ENCODE results near the gene YJU2. TPM values are rescaled to one million over a fixed set of nuclear protein-coding genes. Genes with fewer than 3 reads are reported as not detected.
"Not testable (repeated sequence)": the region's sequence is repeated elsewhere in the genome, so short reads cannot be mapped to it uniquely, and the experiment has no call there.

The YJU2 gene
- total RNA-seq, 2 experiments from 2014 or later, result 37.6 to 38.5 TPM

DNA sequence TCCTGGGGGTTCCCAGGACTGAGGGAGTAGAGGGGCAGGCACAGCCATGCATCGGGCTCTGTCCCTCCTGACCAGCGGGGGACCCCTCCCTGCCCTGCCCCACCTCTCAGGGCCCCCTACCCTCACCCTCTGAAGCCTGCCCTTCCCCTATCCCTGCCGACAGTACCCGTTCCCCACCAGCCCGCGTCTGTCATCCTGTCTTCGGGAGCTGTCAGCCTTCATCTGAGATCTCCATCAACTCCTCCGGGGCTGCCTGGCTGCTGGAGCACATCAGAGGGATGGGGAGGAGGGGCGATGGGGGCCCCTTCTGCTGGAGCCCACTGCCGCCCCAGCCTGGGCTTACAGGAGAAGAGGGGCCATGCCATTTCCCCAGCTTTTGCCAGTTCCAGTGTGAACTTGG lies 26.0 kb downstream of the YJU2 start:
- Mint-ChIP-seq H3K27ac (no peak overlapping the region), H3K9me3 (no peaks in the 10 kb centered on the region), H3K4me3 (no peak overlapping the region), H3K4me1 (no peaks in the 10 kb centered on the region), H3K27me3 (no peaks in the 10 kb centered on the region), H3K36me3 (peaks cover 13% of the 10 kb centered on the region)
- no peak for DNase-seq

DNA sequence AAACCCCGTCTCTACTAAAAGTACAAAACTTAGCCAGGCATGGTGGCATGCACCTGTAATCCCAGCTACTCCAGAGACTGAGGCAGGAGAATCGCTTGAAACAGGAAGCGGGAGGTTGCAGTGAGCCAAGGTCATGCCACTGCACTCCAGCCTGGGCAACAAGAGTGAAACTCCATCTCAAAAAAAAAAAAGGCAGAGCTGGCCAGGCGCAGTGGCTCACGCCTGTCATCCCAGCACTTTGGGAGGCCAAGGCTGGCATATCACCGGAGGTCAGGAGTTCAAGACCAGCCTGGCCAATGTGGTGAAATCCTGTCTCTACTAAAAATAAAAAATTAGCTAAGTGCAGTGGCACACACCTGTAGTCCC lies 27.4 kb downstream of the YJU2 start:
- not testable (repeated sequence) for H3K36me3 Mint-ChIP-seq, H3K4me3 Mint-ChIP-seq, H3K9me3 Mint-ChIP-seq, DNase-seq, H3K27me3 Mint-ChIP-seq, H3K4me1 Mint-ChIP-seq, H3K27ac Mint-ChIP-seq

DNA sequence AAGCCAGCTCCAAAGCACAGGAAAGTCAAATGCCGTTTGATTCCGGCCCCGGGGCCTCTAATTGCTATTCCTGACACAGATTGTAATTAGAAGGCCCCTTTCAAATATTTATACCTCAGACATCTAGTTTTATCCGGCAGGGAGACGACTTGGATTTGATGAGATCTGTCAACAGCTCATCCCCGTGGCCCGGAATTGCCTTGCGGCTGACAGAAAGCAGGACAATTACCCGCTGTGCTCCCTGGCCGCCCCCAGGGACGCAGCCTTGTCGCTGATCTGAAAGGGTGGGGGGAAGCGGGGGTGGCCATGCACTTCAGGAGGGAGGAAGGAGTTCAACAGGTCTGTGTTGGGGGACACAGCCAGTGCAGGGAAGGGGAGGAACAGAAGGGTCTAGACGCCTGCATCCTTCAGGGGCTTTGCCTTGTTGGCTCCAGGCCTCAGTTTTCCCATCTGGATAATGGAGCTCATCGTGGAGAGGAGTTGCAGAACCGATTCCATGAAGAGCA lies 30.4 kb downstream of the YJU2 start:
- H3K27ac Mint-ChIP-seq, result no peak overlapping the region
- no peaks in the 10 kb centered on the region for H3K9me3 Mint-ChIP-seq
- no peak for DNase-seq
- H3K4me1 Mint-ChIP-seq, result peaks cover 8% of the 10 kb centered on the region
- peaks cover 31% of the 10 kb centered on the region for H3K27me3 Mint-ChIP-seq
- H3K4me3 Mint-ChIP-seq, result no peak overlapping the region
- peaks cover under 1% of the 10 kb centered on the region for H3K36me3 Mint-ChIP-seq

DNA sequence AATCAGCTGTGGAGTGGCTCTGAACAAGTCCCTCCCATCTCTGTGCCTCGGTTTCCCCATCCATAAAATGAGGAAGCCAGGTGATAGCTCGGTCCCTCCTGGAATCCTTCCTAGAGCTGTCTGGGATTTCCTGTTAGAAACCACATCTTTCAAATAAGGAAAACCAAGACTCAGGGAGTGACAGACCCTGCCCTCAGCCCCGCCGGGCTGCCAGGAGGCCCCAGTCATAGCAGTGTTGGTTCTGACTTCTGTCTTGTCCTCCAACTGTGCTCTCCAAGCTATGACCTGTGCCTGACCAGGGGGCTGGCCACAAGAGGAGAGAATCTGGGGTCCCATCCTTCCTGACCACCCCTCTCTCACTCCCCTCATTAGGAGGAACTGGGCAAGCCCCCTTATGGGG lies 31.1 kb downstream of the YJU2 start:
- no peak overlapping the region for H3K27ac Mint-ChIP-seq
- H3K36me3 Mint-ChIP-seq, result no peaks in the 10 kb centered on the region
- no peak for DNase-seq
- H3K27me3 Mint-ChIP-seq, result peaks cover 31% of the 10 kb centered on the region
- H3K4me1 Mint-ChIP-seq, result peaks cover 8% of the 10 kb centered on the region
- no peaks in the 10 kb centered on the region for H3K9me3 Mint-ChIP-seq
- no peak overlapping the region for H3K4me3 Mint-ChIP-seq

DNA sequence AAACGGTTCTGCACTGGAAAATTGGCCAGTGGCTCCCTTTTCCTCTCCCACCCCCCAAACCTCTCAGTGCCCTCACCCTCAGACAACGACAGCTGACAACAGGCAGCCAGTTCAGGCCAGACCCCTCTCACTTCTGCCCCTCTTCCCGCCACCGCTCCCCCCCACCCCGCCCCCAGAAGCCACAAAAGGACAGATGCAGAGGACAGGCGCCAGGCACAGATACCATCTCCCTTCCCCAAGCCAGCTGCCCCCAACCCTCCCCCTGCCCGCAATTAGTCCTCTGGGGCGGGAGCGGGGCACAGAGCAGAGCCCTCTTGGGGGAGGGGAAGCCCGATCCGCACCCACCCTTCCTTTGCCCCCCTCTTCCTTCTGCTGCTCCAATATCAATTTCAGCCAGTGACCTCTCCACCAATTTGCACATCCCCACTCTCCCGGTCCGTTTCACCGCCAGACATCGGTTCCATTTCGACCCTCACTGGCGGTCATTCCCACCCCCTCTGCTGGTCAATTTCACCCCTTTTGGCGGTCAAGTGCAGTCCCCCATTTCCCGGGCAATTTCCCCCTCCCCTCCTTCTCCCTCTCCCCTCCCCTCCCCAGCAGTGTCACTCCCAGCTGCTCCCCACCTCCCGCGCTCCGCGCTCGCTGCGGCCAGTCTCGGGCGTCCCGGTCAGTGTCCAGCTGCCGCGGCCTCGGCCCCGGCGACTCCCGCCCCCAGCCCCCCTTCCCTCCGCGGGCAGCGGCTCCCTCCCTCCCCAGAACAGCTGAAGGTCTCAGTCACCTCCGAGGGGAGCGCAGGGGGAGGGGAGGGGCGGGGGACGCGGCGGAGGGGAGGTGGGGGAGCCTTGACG lies 31.8 kb downstream of the YJU2 start, which contains the start of gene SHD:
Gene SHD (plus strand): TSS at position 848 of the 848 bp plus-strand sequence. CDS start 798 bp downstream, outside the sequence.
- peaks cover 8% of the 10 kb centered on the region for H3K4me1 Mint-ChIP-seq
- H3K27me3 Mint-ChIP-seq, result peaks cover 31% of the 10 kb centered on the region
- peak within 1 kb of the TSS; percentile 60 for H3K4me3 Mint-ChIP-seq
- no peaks in the 10 kb centered on the region for H3K36me3 Mint-ChIP-seq
- H3K27ac Mint-ChIP-seq, result no peak within 1 kb of the TSS
- no peak for DNase-seq
- no peaks in the 10 kb centered on the region for H3K9me3 Mint-ChIP-seq

DNA sequence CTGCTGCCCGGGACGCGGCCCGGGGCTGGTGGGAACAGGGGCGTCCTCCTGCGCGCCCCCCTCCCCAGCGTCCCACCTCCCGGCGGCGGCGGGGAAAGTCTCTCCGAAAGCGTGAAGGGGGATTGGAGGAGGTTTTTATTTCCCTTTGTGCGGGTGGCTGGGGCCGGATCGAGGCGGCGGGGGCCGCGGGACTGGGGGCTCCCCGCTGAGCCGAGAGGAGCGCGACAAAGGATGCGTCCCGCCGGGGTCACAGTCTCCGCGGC lies 32.3 kb downstream of the YJU2 start:
- H3K36me3 Mint-ChIP-seq, result no peaks in the 10 kb centered on the region
- peaks cover 8% of the 10 kb centered on the region for H3K4me1 Mint-ChIP-seq
- H3K9me3 Mint-ChIP-seq, result no peaks in the 10 kb centered on the region
- no peak overlapping the region for H3K4me3 Mint-ChIP-seq
- peaks cover 31% of the 10 kb centered on the region for H3K27me3 Mint-ChIP-seq
- DNase-seq, result no peak
- H3K27ac Mint-ChIP-seq, result no peak overlapping the region

DNA sequence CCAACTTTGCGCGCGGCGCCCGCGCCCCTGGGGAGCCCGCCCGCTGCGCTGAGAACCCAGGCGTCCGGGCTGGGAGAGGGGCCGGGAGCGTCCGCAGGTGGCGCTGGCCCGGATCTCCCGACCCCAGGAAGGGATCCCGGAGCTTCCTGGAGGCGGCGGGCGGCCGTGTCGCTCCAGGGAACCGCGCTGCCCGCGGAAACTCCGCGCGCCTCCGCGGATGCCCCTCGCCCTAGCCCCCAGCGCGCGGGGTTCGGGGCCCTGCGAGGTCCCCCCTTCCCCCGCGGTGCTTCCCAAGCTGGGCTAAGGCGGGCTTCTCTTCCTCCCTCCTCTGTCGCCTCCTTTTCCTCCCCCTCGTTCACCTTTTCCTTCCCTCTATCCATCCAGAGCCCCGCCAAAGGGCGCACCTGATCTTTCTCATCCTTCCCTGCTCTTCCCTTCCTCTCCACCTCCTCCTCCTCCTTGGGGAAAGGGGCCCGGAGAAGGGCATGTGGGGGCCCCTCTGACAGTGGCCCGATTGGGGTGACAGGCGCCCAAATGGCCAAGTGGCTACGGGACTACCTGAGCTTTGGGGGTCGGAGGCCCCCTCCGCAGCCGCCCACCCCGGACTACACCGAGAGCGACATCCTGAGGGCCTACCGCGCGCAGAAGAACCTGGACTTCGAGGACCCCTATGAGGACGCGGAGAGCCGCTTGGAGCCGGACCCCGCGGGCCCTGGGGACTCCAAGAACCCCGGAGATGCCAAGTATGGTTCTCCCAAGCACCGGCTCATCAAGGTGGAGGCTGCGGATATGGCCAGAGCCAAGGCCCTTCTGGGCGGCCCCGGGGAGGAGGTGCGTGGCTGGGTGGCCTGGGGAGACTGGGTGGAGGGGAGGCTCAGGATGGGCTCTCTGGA lies 32.9 kb downstream of the YJU2 start:
- Mint-ChIP-seq H3K36me3 (no peaks in the 10 kb centered on the region), H3K27ac (no peak overlapping the region), H3K9me3 (no peaks in the 10 kb centered on the region), H3K4me3 (peak overlapping the region; percentile 60), H3K27me3 (peaks cover 31% of the 10 kb centered on the region), H3K4me1 (peaks cover 8% of the 10 kb centered on the region)
- no peak for DNase-seq

DNA sequence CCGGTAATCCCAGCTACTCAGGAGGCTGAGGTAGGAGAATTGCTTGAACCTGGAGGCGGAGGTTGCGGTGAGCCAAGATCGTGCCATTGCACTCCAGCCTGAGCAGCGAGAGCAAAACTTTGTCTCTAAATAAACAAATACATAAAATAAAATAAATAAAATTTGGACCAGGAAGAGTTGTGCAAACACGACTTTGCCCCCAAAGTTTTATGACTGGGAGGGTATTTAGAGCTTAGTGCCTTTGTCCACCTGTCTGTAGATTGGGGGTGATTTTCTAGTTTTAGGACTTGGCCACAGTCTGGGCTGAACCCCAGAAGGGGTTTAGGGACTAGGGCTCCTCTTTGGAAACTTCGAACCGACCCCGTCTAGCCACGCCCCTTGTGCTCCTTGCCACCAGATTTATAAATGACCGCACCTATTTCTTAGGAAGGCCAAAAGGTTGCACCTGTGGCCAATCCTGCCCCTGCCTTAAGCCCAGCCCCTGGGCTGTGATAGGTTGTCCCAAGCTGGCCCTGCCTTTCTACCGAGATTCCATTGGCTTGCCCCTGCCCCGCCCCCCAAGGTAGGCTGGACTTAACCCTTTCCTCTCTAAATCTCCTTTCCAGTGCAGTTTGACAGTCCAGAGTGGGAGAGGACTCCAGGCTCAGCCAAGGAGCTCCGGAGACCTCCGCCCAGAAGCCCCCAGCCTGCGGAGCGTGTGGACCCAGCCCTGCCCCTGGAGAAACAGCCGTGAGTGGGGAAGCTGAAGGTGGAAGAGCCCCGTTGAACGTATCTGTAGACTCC lies 37.5 kb downstream of the YJU2 start:
- no peak overlapping the region for H3K27ac Mint-ChIP-seq
- no peaks in the 10 kb centered on the region for H3K9me3 Mint-ChIP-seq
- no peak for DNase-seq
- H3K4me1 Mint-ChIP-seq, result peaks cover 6% of the 10 kb centered on the region
- peaks cover 22% of the 10 kb centered on the region for H3K27me3 Mint-ChIP-seq
- H3K36me3 Mint-ChIP-seq, result no peaks in the 10 kb centered on the region
- no peak overlapping the region for H3K4me3 Mint-ChIP-seq

DNA sequence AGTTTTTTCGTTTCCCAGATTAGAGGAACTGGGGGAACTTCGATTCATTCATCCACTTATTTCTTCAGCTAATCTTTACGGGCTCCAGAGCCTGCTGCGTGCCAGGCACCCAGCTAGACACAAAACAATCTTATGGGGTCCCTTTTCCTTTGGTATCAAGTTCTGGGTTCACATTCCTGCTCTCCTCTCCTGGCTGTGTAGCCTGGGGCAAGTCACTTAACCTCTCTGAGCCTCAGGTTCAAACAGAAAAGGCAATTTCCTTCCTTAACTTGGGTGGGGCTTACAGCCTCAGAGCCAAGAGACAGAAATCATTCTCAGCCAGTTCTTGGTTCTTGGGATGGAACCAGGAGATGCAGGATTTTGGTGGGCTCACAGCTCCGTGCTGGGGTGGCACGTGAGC lies 38.1 kb downstream of the YJU2 start:
- Mint-ChIP-seq H3K4me3 (no peak overlapping the region), H3K36me3 (no peaks in the 10 kb centered on the region), H3K27ac (no peak overlapping the region), H3K9me3 (no peaks in the 10 kb centered on the region), H3K27me3 (peaks cover 17% of the 10 kb centered on the region), H3K4me1 (peaks cover 2% of the 10 kb centered on the region)
- DNase-seq, result no peak

DNA sequence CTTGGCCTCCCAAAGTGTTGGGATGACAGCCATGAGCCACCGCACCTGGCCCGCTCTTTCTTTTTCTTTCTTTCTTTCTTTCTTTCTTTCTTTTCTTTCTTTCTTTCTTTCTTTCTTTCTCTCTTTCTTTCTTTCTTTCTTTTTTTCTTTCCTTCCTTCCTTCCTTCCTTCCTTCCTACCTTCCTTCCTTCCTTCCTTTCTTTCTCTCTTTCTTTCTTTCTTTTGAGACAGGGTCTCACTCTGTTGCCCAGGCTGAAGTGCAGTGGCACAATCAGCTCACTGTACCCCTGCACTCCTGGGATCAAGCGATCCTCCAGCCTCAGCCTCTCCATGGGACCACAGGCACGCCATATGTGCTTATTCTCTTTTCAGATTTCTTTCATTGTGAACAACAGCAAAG lies 39.3 kb downstream of the YJU2 start:
- H3K4me3 Mint-ChIP-seq, H3K27me3 Mint-ChIP-seq, H3K9me3 Mint-ChIP-seq, H3K36me3 Mint-ChIP-seq, H3K27ac Mint-ChIP-seq, H3K4me1 Mint-ChIP-seq, DNase-seq: not testable (repeated sequence)

DNA sequence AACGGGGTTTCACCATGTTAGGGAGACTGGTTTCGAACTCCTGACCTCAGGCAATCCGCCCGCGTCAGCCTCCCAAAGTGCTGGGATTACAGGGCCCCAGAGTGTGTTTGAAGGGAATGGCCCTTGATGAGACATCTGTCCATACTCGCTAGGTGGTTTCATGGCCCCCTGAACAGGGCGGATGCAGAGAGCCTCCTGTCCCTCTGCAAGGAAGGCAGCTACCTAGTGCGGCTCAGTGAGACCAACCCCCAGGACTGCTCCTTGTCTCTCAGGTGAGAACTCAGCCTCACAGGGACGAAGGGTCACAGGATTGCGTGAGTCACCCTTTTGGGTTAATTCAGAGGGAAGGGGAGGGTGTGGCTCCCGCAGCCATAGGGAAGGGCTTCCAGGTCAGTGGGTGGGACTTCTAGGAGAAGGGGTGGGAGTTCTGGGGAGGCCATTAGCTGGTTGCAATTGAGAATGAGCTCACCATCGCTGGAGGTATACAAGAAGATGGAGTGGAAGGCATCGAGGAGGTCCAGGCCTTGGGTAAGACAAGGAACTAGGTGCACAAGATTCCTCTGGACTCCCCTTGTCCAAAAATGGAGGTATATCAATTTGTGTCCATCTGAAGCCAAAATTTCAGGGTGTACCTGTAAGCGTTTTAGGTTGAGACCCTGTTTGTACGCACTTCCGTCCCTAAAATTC lies 41.4 kb downstream of the YJU2 start:
- Mint-ChIP-seq H3K27ac (no peak overlapping the region), H3K9me3 (no peaks in the 10 kb centered on the region), H3K4me1 (no peaks in the 10 kb centered on the region), H3K4me3 (no peak overlapping the region), H3K36me3 (no peaks in the 10 kb centered on the region), H3K27me3 (no peaks in the 10 kb centered on the region)
- no peak for DNase-seq

DNA sequence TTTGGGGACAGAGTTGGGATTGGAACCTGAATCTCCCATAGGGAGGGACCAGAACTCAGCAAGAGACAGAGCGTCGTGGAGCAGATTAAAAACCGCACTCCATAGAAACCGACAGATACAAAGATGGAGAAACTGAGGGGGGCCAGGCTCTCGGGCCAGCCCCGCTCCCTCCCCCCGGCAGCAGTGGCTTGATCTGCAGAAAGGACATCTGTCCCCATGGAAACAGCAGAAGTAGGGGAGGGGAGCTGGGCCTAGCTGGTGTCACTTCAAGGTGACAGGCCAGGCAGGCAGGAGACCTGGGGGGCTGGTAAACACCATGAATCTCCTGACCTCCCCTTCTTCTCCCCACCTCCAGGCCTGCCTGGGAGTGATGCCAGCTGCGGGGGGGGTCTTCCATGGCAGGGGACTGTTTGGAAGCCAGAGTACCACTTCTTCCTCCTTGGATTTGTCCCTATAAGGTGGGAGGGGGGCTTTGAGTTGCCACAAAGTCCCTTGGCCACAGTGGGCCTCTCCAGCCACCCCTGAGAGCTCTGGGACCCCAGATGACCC lies 44.4 kb downstream of the YJU2 start:
- Mint-ChIP-seq H3K27me3 (no peaks in the 10 kb centered on the region), H3K4me3 (no peak overlapping the region), H3K27ac (no peak overlapping the region), H3K4me1 (no peaks in the 10 kb centered on the region), H3K36me3 (no peaks in the 10 kb centered on the region), H3K9me3 (no peaks in the 10 kb centered on the region)
- DNase-seq, result no peak

DNA sequence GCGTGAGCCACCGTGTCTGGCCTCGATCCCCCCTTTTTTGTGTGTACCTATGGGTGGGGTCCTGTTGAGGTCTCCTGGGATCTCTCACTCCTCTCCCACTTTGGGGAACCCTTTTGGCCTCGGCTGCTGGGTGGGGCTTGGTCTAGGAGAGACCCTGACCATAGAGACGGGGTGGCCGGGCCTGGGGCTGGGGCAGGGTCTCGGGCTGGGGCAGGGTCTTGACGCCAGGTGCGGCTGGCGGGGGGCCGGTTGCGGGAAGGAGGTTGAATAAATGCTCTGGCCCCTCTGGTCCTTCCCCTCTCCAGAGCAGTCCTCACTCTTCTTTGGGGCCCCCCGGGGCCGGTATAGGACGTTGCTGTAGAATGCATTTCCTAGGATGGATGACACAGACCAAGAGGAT lies 45.6 kb downstream of the YJU2 start:
- no peak for DNase-seq
- H3K4me1 Mint-ChIP-seq, result no peaks in the 10 kb centered on the region
- H3K4me3 Mint-ChIP-seq, result no peak overlapping the region
- H3K36me3 Mint-ChIP-seq, result no peaks in the 10 kb centered on the region
- no peak overlapping the region for H3K27ac Mint-ChIP-seq
- H3K27me3 Mint-ChIP-seq, result no peaks in the 10 kb centered on the region
- no peaks in the 10 kb centered on the region for H3K9me3 Mint-ChIP-seq

DNA sequence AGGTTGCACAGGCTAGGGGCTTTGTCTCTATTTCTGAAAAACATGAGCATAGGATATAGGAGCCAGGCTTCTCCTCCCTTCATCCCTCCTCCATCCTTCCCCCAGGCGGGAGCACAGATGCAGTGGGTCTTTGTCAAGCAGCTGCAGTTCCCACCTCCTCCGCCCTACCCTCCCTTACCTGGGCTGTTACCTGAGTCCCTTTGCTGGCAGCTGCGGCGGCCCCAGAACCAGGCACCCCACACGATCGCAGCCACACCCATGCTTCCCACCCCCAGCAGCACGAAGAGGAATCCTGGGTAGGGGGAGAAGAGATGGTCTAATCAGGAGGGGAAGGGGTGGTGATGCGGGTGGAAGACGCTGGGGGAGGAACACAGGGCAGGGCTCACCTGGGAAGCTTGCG lies 47.5 kb downstream of the YJU2 start:
- Mint-ChIP-seq H3K9me3 (no peaks in the 10 kb centered on the region), H3K27me3 (no peaks in the 10 kb centered on the region), H3K27ac (no peak overlapping the region), H3K4me1 (peaks cover 5% of the 10 kb centered on the region), H3K4me3 (no peak overlapping the region), H3K36me3 (peaks cover 3% of the 10 kb centered on the region)
- DNase-seq, result no peak
